Mucosa of descending colon (tissue), 3 donors: Measurements from ENCODE around the gene SEC61A1. TPM values are rescaled to one million over a fixed set of nuclear protein-coding genes. Genes with fewer than 3 reads are reported as not detected.
A peak's percentile ranks its signal among the peaks of the same experiment; 100 is the strongest.

ENCODE experiments used
- ATAC-seq: fragments of 200-7000 bp; cut with Tn5 transposase; one replicate; pipeline ENCODE4 v1.9.1; 2020; ENCODE audit warnings: mild to moderate bottlenecking, moderate library complexity
- DNase-seq, 3 donors: peaks; one replicate each; pipeline ENCODE4 v3.0.0-alpha.2; 2020
- H3K36me3 ChIP-seq: fragments of 200-600 bp; one replicate; pipeline ENCODE4 v1.8.0; 2021; ENCODE audit warnings: low read depth, mild to moderate bottlenecking
- H3K4me1 ChIP-seq: fragments of 200-600 bp; one replicate; pipeline ENCODE4 v1.8.0; 2021; ENCODE audit warnings: low read depth, mild to moderate bottlenecking
- H3K4me3 ChIP-seq: fragments of 200-600 bp; one replicate; pipeline ENCODE4 v1.8.0; 2021; ENCODE audit warnings: mild to moderate bottlenecking
- H3K9me3 ChIP-seq: fragments of 200-600 bp; one replicate; pipeline ENCODE4 v1.8.0; 2021; ENCODE audit warnings: mild to moderate bottlenecking
- intact Hi-C, 2 donors: fragments of 100-400 bp; cut with DNase I in 1 of 2; cut with micrococcal nuclease in 1 of 2; formaldehyde crosslinking; loops; one replicate each; pipeline versions ENCODE4 v1.11.0 to v1.11.1; 2022; cut with DNase I, micrococcal nuclease
- total RNA-seq, 3 donors: library from RNA; stranded (reverse); fragmentation: NEBNext Ultra II Directional in 2 of 3; extraction: Animal tissue kit (Norgen Biotek cat#: 25700) in 2 of 3; gene quantifications; one replicate each; pipeline versions ENCODE4 v1.2.1 to v1.2.4, GENCODE V29; 2021 to 2023
- TF ChIP-seq, protein P1 (sequence below): fragments of 200-600 bp; IDR thresholded peaks from one replicate; pipeline ENCODE4 v1.8.0; 2022; ENCODE audit warnings: antibody characterized with exemption, mild to moderate bottlenecking
- donor health status: DM: no; HTN: no; CAD: no; lungs with moderate emphysema.
- donor health status: DM: no; HTN: no; CAD: no.
- donor health status: DM: no; HTN: yes; CAD: no.

Gene SEC61A1
- total RNA-seq, 3 donors from 2014 or later: 111 to 159 (median 116) TPM

DNA sequence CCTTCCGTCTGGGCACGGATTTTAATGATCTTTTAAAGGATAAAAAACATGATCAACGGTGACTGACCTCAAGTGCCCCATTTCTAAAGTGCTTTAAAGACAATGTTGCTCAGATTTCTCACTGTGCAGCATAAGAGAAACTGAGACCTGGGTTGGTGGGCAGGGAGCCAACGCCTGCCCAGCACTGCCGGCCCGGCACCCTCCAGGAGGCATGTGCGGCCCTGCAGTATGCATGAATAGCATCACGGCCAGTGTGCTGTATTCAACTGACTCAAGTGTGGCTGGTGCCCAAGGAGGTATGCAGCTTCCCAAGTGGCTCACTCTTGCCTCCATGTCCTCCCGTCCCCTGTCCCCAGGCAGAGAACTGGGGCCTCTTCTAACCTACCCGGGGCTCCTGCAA is 30.3 kb downstream of the SEC61A1 start:
- TF ChIP-seq, protein P1, sequence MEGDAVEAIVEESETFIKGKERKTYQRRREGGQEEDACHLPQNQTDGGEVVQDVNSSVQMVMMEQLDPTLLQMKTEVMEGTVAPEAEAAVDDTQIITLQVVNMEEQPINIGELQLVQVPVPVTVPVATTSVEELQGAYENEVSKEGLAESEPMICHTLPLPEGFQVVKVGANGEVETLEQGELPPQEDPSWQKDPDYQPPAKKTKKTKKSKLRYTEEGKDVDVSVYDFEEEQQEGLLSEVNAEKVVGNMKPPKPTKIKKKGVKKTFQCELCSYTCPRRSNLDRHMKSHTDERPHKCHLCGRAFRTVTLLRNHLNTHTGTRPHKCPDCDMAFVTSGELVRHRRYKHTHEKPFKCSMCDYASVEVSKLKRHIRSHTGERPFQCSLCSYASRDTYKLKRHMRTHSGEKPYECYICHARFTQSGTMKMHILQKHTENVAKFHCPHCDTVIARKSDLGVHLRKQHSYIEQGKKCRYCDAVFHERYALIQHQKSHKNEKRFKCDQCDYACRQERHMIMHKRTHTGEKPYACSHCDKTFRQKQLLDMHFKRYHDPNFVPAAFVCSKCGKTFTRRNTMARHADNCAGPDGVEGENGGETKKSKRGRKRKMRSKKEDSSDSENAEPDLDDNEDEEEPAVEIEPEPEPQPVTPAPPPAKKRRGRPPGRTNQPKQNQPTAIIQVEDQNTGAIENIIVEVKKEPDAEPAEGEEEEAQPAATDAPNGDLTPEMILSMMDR: no peak
- H3K4me1 ChIP-seq: peaks cover 13% of the 10 kb centered on the region
- intact Hi-C loops: no loop called here
- DNase-seq (no peak), ATAC-seq (no peak)
- H3K36me3 ChIP-seq: no peaks in the 10 kb centered on the region
- no peaks in the 10 kb centered on the region for H3K9me3 ChIP-seq
- H3K4me3 ChIP-seq: no peak overlapping the region

DNA sequence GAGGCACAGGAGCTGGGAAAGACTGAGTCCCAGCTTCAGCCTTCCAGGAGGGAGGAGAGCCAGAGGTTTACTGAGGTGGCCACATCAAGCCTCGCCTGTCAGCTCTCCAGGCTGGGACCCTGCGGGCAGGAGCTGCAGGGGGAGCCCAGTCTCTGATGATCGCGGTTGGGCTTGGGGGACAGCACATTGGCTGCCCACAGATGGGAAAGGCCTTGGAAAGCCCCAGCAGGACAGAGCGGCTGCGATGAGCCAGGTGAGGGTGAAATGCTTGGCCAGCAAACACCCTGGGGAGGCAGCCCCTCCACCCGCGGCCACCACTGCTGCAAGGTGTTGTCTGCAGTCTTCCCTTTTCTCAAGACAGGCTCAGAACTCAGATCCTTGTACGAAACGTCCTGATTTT is 31.2 kb downstream of the SEC61A1 start:
- intact Hi-C loops: no loop called here
- Histone ChIP-seq H3K4me1 (peaks cover 13% of the 10 kb centered on the region), H3K36me3 (no peaks in the 10 kb centered on the region), H3K9me3 (no peaks in the 10 kb centered on the region), H3K4me3 (no peak overlapping the region)
- DNase-seq (no peak), ATAC-seq (no peak)
- TF ChIP-seq, protein P1: no peak

DNA sequence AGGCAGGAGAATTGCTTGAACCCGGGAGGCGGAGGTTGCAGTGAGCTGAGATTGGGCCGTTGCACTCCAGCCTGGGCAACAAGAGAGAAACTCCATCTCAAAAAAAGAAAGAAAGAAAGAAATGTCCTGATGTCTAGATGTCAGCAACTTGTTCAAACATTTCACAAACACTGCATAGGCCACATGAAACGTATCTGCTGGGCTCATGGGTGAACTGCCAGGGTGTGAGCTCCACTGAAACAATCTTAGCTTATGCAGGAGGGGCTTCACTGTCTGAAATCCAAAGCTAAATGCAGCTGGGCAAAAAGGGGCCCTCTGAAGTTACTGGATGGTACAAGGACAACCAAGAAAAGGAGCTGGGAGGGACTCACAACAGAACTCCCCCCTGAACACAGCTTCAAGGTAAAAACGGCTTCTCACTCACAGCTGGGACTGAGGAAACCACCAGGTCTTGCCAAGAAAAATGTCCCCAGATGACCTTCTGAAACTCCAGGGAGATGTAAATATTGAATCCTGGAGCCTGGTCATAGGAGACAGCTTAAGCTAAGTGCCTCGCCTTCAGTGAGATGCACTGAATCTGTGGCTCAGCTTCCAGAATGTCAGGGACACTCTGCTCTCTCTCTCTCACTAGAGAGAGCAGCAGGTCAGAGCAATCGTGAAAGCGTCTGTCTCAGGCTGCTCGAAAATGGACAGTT is 31.9 kb downstream of the SEC61A1 start:
- Histone ChIP-seq H3K36me3 (no peaks in the 10 kb centered on the region), H3K4me1 (peaks cover 13% of the 10 kb centered on the region), H3K9me3 (no peaks in the 10 kb centered on the region), H3K4me3 (no peak overlapping the region)
- ATAC-seq (peak; percentile 7), DNase-seq (no peak)
- intact Hi-C loops: no loop called here
- TF ChIP-seq, protein P1: no peak

DNA sequence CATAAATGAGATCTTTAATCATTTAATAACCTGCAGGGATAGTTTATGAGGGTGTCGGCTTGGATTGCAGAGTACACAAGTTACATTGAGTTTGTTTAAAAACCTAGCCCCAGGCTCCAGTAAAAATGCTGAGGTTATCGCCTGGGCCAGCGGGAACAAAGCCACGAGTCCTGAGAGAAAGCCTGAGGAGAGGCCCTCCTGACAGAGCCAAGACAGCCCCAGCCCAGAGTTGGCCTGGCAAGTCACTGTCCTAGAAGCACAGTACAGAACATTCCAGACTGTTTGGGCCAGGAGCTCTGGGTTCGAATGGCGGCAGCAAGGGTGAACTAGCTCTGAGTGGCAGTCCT is 32.4 kb downstream of the SEC61A1 start:
- Histone ChIP-seq H3K4me1 (peaks cover 12% of the 10 kb centered on the region), H3K36me3 (no peaks in the 10 kb centered on the region), H3K9me3 (no peaks in the 10 kb centered on the region), H3K4me3 (no peak overlapping the region)
- DNase-seq (no peak), ATAC-seq (no peak)
- intact Hi-C loops: no loop called here
- TF ChIP-seq, protein P1: no peak

DNA sequence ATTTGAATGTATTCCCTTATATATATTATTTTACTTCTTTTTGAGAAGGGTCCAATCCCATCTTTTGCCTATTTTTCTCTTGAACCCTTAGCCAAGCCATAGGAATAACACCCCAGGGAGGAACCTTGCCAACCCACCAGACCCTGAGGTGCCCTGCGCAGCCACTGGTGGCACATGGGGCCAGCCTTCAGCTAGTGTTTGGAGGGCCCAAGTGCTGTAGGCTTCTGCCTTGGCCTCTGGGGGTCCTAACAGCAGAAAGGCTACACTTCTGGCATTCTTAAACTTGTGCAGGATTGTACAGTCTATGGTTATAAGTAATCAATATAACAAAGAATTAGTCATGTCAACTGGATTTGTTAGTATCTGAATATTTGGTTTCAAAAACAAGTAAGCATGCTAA is 36.9 kb downstream of the SEC61A1 start:
- Histone ChIP-seq H3K4me1 (no peaks in the 10 kb centered on the region), H3K4me3 (no peak overlapping the region), H3K9me3 (no peaks in the 10 kb centered on the region), H3K36me3 (no peaks in the 10 kb centered on the region)
- DNase-seq (no peak), ATAC-seq (no peak)
- TF ChIP-seq, protein P1: no peak
- intact Hi-C loops: no loop called here

DNA sequence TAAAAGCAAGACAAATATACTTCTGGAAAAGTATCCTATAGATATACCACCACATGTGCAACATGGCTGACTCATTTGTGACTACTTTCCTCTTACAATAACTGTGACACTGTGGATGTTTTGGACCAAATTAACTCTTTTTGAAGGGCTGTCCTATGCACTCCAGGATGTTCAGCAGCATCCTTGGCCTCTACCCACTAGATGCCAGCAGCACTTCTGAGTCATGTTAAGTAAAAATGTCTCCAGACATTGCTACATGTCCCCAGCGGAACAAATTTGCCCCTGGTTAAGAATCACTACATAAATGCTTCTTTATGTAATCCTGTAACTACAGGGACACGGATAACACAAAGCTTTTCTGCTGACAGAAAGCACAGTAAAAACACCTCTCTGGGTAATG is 39.3 kb downstream of the SEC61A1 start:
- TF ChIP-seq, protein P1: no peak
- no peak for ATAC-seq
- Histone ChIP-seq H3K4me1 (no peaks in the 10 kb centered on the region), H3K36me3 (no peaks in the 10 kb centered on the region), H3K4me3 (no peak overlapping the region), H3K9me3 (no peaks in the 10 kb centered on the region)
- intact Hi-C loops: loop anchor here in 1 of 2 donors (10.0 kb wide), 1 partner anchor 513 kb away; no protein-coding TSS in a partner anchor
- DNase-seq: no peak
